GM19351 (cell line): ENCODE results near the gene PAPPA2.

ENCODE experiments used
- ATAC-seq: cut with Tn5 transposase; IDR thresholded peaks from one replicate; pipeline ENCODE4 v1.9.1; 2021; ENCODE audit warnings: mild to moderate bottlenecking, moderate library complexity; ENCODE audit not compliant: unreplicated experiment

Gene PAPPA2

GRCh38 chr1:176796583-176796982 is 333.6 kb downstream of the PAPPA2 start:
- ATAC-seq, result no peak

- no peak for ATAC-seq
Observed at GRCh38 chr1:176799327-176799726, 336.4 kb downstream of the PAPPA2 start.

GRCh38 chr1:176800978-176801513 is 338.1 kb downstream of the PAPPA2 start:
- no peak for ATAC-seq

- ATAC-seq, result no peak
Observed at GRCh38 chr1:176801514-176802020, 338.6 kb downstream of the PAPPA2 start.

GRCh38 chr1:176802316-176802715 is 339.3 kb downstream of the PAPPA2 start:
- ATAC-seq, result no peak

- ATAC-seq, result no peak
Observed at GRCh38 chr1:176803042-176803441, 340.1 kb downstream of the PAPPA2 start.

- ATAC-seq, result no peak
Observed at GRCh38 chr1:176803596-176803995, 340.6 kb downstream of the PAPPA2 start.

GRCh38 chr1:176809292-176809691 is 346.3 kb downstream of the PAPPA2 start:
- ATAC-seq, result no peak

GRCh38 chr1:176811511-176812288 is 348.7 kb downstream of the PAPPA2 start:
- no peak for ATAC-seq

GRCh38 chr1:176815621-176816020 is 352.6 kb downstream of the PAPPA2 start:
- ATAC-seq, result no peak

GRCh38 chr1:176816232-176816631 is 353.3 kb downstream of the PAPPA2 start:
- no peak for ATAC-seq

GRCh38 chr1:176820391-176821031 is 357.5 kb downstream of the PAPPA2 start:
- no peak for ATAC-seq

- no peak for ATAC-seq
Observed at GRCh38 chr1:176826265-176826664, 363.3 kb downstream of the PAPPA2 start.

- no peak for ATAC-seq
Observed at GRCh38 chr1:176829261-176829660, 366.3 kb downstream of the PAPPA2 start.

- ATAC-seq, result no peak
Observed at GRCh38 chr1:176831150-176831549, 368.2 kb downstream of the PAPPA2 start.

GRCh38 chr1:176837708-176838107 is 374.7 kb downstream of the PAPPA2 start:
- no peak for ATAC-seq

- no peak for ATAC-seq
Observed at GRCh38 chr1:176838276-176838995, 375.5 kb downstream of the PAPPA2 start.

GRCh38 chr1:176839216-176839615 is 376.2 kb downstream of the PAPPA2 start:
- no peak for ATAC-seq

- ATAC-seq, result no peak
Observed at GRCh38 chr1:176841238-176841637, 378.3 kb downstream of the PAPPA2 start.

- ATAC-seq, result no peak
Observed at GRCh38 chr1:176843352-176844297, 380.6 kb downstream of the PAPPA2 start.
